Gastrocnemius medialis (tissue), 4 donors: Measurements from ENCODE around the gene SPIB. TPM values are rescaled to one million over a fixed set of nuclear protein-coding genes. Genes with fewer than 3 reads are reported as not detected.

Experiments
- ATAC-seq, 2 donors: fragments of 150-250 bp; one replicate each; pipeline ENCODE4 v1.9.1; 2016
- DNase-seq, 2 donors: peaks; one replicate each; pipeline ENCODE4 v3.0.0-alpha.2; 2019
- H3K27ac ChIP-seq, 4 donors: fragments of 200-600 bp; sonication (generic); 1 replicate in 1 of 4; 2 replicates in 3 of 4; pipeline ENCODE4 v1.5.1; 2016 to 2018; ENCODE audit warnings: mild to moderate bottlenecking in 2 of 4, moderate library complexity in 1 of 4
- H3K27me3 ChIP-seq, 3 donors: fragments of 200-600 bp; sonication (generic) in 2 of 3; 1 replicate in 1 of 3; 2 replicates in 2 of 3; pipeline versions ENCODE4 v1.5.1 to v1.6.0; 2016 to 2019; ENCODE audit warnings: mild to moderate bottlenecking in 1 of 3, moderate library complexity in 1 of 3
- H3K36me3 ChIP-seq, 2 donors: fragments of 200-600 bp; sonication (generic) in 1 of 2; one replicate each; pipeline ENCODE4 v1.5.1; 2017 to 2018
- H3K4me1 ChIP-seq, 2 donors: fragments of 200-600 bp; sonication (generic) in 1 of 2; one replicate each; pipeline ENCODE4 v1.5.1; 2016 to 2017; ENCODE audit warnings: mild to moderate bottlenecking in 2 of 2
- H3K4me3 ChIP-seq, 4 donors: fragments of 200-600 bp; sonication (generic) in 3 of 4; 1 replicate in 1 of 4; 2 replicates in 3 of 4; pipeline ENCODE4 v1.5.1; 2016 to 2019; ENCODE audit warnings: mild to moderate bottlenecking in 2 of 4
- H3K9me3 ChIP-seq, 3 donors: fragments of 200-600 bp; sonication (generic) in 2 of 3; 1 replicate in 1 of 3; 2 replicates in 2 of 3; pipeline ENCODE4 v1.5.1; 2016 to 2019
- CTCF ChIP-seq, 5 experiments: fragments of 450-650 bp in 3 of 5; fragments of 200-600 bp in 2 of 5; sonication (generic) in 2 of 5; IDR thresholded peaks in 4 of 5; conservative IDR thresholded peaks in 1 of 5; 1 replicate in 4 of 5; 2 replicates in 1 of 5; pipeline ENCODE4 v1.5.1; 2016 to 2019; ENCODE audit warnings: antibody characterized with exemption in 5 of 5, mild to moderate bottlenecking in 3 of 5, moderate library complexity in 3 of 5
- POLR2A ChIP-seq, 2 donors: fragments of 450-650 bp; IDR thresholded peaks; one replicate each; pipeline ENCODE4 v1.6.1; 2017; ENCODE audit warnings: antibody characterized with exemption in 2 of 2, mild to moderate bottlenecking in 2 of 2, moderate library complexity in 2 of 2
- in situ Hi-C, 4 donors: fragments of 200-750 bp; cut with MboI; loops; one replicate each; pipeline versions ENCODE4 v1.15.0 to v1.8.0; 2017; ENCODE audit warnings: low sequenced_read_pairs in 4 of 4
- intact Hi-C: fragments of 100-400 bp; cut with DNase I; formaldehyde crosslinking; loops from one replicate; pipeline ENCODE4 v1.15.1; 2023; ENCODE audit warnings: low total_unique reads
- total RNA-seq, 4 donors: library from RNA; depleted of rRNA; stranded (reverse); fragments of >200 nt; gene quantifications; one replicate each; pipeline versions ENCODE4 v1.1.0 to v1.2.3, GENCODE V29; 2016

SPIB gene
- total RNA-seq, 4 donors from 2014 or later, result 0.15 TPM; not detected in 3

- H3K4me1 ChIP-seq, result peaks cover 8 to 14% of the 10 kb centered on the region in 2 donors
- DNase-seq (no peak), ATAC-seq (no peak)
- H3K27ac ChIP-seq, result peak overlapping the region; percentile 71 to 95 (median 84)
- H3K27me3 ChIP-seq, result no peaks in the 10 kb centered on the region
- peak overlapping the region; percentile 63 to 83 (median 76) for H3K4me3 ChIP-seq
- no peaks in the 10 kb centered on the region for H3K9me3 ChIP-seq
- in situ Hi-C loops (no loop called here), intact Hi-C loops (loop anchor here (5.0 kb wide), 2 partner anchors 51 to 419 kb away; no protein-coding TSS in a partner anchor)
- TF ChIP-seq POLR2A (IDR thresholded peaks at IDR 0.05), result no peak
- TF ChIP-seq CTCF (IDR thresholded peaks at IDR 0.05 in 4 of 5, conservative IDR thresholded peaks at IDR 0.05 in 1 of 5), result no peak
- H3K36me3 ChIP-seq, result peaks cover 0 to 44% of the 10 kb centered on the region in 2 donors
Observed at GRCh38 chr19:50383001-50383851, 35.5 kb upstream of the SPIB start.

GRCh38 chr19:50383852-50384684, 34.7 kb upstream of the SPIB start, which contains the start of gene POLD1:
Gene POLD1, plus strand, starts transcription at chr19:50384347. Its CDS starts 14,505 bp downstream, at chr19:50398852.
- Histone ChIP-seq H3K36me3 (peaks cover 0 to 36% of the 10 kb centered on the region in 2 donors), H3K9me3 (no peaks in the 10 kb centered on the region), H3K27ac (peak within 1 kb of the TSS; percentile 71 to 95 (median 84)), H3K4me3 (peak within 1 kb of the TSS; percentile 63 to 83 (median 76)), H3K4me1 (peaks cover 8 to 14% of the 10 kb centered on the region in 2 donors), H3K27me3 (no peaks in the 10 kb centered on the region)
- peak; percentile 93 to 94 for ATAC-seq
- in situ Hi-C loops, result no loop called here
- intact Hi-C loops, result loop anchor here (1.0 to 5.0 kb wide), 3 partner anchors 8 to 418 kb away; partner anchors contain the start of gene NR1H2
- TF ChIP-seq POLR2A (IDR thresholded peaks at IDR 0.05) (peak in 1 of 2 donors; percentile 32), CTCF (IDR thresholded peaks at IDR 0.05 in 4 of 5, conservative IDR thresholded peaks at IDR 0.05 in 1 of 5) (no peak)
- DNase-seq, result peak; percentile 95 to 97

- TF ChIP-seq POLR2A (IDR thresholded peaks at IDR 0.05) (no peak), CTCF (IDR thresholded peaks at IDR 0.05 in 4 of 5, conservative IDR thresholded peaks at IDR 0.05 in 1 of 5) (no peak)
- H3K4me3 ChIP-seq, result peak overlapping the region; percentile 63 to 83 (median 76)
- in situ Hi-C loops, result no loop called here
- ATAC-seq, result no peak
- H3K36me3 ChIP-seq, result peaks cover 0 to 28% of the 10 kb centered on the region in 2 donors
- H3K9me3 ChIP-seq, result no peaks in the 10 kb centered on the region
- DNase-seq, result no peak
- H3K27me3 ChIP-seq, result no peaks in the 10 kb centered on the region
- intact Hi-C loops, result loop anchor here (1.0 to 5.0 kb wide), 3 partner anchors 9 to 417 kb away; partner anchors contain the start of gene NR1H2
- peak overlapping the region; percentile 71 to 95 (median 84) for H3K27ac ChIP-seq
- H3K4me1 ChIP-seq, result peaks cover 8 to 14% of the 10 kb centered on the region in 2 donors
Observed at GRCh38 chr19:50384685-50385535, 33.8 kb upstream of the SPIB start.
